Activated T-cell treated with anti-CD3 and anti-CD28 coated beads for 24 hours (primary cell): ENCODE data around the gene BPIFB6.

Experiments used
- DNase-seq: peaks from one replicate; pipeline ENCODE4 v3.0.0-alpha.2; 2020; ENCODE audit warnings: low read depth

Gene BPIFB6, protein sequence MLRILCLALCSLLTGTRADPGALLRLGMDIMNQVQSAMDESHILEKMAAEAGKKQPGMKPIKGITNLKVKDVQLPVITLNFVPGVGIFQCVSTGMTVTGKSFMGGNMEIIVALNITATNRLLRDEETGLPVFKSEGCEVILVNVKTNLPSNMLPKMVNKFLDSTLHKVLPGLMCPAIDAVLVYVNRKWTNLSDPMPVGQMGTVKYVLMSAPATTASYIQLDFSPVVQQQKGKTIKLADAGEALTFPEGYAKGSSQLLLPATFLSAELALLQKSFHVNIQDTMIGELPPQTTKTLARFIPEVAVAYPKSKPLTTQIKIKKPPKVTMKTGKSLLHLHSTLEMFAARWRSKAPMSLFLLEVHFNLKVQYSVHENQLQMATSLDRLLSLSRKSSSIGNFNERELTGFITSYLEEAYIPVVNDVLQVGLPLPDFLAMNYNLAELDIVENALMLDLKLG

DNA sequence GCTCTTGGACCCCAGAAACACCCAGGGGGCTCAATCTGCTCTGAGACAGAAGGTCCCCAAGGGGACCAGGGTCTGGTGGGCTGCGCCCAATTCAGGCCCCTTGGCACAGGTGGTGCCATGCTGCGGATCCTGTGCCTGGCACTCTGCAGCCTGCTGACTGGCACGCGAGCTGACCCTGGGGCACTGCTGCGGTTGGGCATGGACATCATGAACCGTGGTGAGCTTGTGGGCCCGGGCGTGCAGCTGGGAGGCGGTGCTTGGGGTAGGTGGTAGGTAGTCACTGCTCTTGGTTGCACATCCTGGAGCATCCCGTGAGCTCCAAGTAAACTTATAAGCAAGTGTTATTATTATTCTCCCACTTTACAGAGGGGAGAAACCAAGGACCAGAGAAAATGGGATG, at the start of gene BPIFB6:
Gene BPIFB6 (plus strand): TSS at position 118 of the 400 bp plus-strand sequence. CDS start 0 bp downstream, at position 118.
- no peak for DNase-seq

DNA sequence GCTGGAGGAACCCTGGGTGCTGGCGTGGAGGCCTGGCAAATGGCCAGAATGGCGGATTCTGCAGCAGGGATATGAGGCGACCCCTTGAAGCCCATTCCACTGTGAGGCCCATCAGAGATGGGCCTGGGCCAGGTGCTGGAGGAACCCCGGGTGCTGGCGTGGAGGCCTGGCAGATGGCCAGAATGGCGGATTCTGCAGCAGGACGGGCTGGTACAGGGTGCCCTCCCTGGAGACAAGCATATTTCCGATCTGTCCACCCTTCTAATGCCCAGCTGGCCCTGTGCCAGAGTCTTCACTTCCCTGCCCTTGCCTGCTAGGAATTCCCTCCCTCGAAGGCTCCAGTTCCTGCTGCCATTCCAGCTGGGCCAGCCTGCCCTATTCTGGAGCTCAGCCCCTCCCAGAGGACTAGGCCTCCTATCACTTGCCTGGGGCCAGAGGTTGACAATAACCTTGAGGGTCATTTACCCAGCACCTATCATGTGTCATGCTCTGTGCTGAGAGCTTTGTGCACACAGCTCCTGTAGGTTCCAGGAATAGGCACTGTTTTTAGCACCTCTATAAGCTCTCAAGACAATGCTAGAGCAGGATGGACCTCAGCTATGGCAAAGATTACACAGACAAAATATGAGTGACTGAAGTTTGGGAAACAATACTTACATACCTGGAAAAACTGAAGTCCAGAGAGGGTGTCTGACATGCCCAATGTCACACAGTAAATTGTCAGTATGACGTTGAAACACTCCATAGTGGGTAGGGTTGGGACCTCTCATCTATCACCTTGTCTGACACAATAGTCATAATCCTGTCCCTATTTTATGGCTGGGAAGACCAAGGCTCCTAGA, 48.6 kb upstream of the BPIFB6 start:
- no peak for DNase-seq

DNA sequence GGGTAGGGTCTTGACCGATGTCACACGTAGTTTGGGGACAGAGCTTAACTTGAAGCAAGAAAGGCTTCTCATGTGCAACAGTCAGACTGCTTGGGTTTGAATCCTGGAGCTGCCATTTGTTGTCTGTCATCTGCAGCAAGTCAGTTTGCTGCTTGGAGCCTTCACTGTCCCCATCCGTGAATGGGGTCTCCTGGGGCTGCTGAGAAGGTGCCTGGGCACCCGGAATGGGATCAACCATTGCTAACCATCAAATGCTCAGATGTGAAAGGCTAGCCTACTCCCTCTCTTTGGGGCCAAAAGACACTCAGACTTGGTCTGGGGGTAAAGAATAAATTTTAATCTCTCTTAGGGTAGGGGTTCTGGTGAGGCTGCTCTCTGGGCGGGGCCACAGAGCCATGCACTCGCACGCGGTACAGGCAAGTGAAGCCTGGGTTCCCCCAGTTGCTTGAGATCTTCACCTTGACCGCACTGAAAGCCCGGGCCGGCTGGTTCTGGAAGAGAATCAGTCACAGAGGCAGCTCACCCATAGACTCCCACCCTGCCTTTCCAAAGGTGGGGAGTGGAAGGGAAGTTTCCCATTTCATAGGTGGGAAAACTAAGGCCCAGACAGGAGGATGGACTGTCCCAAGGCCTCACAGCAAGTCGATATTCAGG, 47.9 kb upstream of the BPIFB6 start:
- no peak for DNase-seq

DNA sequence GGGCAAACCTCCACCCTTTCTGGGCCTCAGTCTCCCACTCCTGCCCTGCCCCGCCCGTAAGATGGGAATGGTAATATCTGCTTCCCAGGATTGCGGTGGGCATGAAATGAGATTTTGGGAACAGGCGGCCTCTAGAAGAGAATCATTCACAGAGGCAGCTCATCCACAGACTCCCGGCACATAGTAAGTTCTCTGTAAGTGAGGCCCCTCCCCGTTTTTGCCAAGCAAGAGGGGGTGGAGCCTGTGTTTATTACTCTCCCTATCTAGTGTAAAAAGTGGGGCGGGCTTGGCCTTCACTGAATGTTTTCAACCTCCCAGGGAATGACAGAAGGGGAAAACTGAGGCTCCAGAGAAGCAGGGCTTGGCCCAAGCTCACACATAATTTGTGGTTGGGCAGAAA, 47.3 kb upstream of the BPIFB6 start:
- DNase-seq: no peak

DNA sequence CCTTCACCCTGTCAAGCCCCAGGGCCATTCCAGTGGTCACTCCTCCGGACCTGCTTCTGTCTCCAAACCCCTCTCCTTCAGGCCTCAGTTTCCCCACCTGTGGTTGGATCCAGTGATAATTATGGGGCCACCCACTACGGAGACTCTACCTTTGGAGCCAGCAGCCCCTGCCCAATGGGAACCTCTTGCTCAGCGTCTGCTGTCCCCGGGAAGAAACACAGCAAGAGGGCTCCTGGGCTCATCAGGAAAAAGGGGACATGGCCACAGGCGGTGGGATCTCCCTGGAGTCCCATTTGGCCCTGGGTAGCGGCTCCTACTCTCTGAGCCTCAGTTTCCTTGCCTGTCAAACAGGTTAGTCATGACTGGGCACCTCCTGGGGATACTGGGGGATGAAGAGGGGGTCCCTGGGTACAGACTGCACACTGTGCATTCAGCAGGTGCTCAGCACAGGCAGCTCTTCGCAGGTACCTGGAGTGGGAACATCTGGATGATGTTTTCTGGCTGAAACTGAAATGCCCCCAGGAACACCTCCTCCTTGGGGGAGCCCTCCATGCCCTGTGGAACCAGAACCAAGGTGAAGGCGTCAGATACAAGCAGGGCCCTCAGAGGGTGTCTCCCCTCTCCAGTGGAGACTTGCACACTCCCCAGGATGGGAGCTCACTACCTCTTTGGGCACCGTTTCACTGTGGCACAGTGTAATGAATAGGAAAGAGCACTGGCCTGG, 46.7 kb upstream of the BPIFB6 start:
- no peak for DNase-seq

DNA sequence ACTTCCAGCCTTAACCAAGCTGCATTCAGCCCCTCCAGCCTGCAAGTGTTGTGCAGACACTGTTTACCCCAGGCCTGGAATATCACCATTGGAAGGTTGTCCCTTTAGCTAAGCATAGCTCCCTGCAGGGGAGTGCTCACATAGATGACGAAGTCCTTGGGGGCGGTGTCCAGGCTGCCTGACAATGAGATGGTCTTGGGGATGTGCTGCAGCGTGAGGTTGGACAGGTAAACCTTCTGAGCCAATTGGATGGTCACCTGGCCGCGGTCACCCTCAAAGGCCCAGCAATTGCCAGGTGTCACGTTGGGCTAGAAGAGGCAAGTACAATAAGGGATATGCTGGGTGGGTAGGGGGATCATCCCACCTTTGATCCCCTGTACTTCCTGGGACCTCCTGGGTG, 45.9 kb upstream of the BPIFB6 start:
- no peak for DNase-seq

DNA sequence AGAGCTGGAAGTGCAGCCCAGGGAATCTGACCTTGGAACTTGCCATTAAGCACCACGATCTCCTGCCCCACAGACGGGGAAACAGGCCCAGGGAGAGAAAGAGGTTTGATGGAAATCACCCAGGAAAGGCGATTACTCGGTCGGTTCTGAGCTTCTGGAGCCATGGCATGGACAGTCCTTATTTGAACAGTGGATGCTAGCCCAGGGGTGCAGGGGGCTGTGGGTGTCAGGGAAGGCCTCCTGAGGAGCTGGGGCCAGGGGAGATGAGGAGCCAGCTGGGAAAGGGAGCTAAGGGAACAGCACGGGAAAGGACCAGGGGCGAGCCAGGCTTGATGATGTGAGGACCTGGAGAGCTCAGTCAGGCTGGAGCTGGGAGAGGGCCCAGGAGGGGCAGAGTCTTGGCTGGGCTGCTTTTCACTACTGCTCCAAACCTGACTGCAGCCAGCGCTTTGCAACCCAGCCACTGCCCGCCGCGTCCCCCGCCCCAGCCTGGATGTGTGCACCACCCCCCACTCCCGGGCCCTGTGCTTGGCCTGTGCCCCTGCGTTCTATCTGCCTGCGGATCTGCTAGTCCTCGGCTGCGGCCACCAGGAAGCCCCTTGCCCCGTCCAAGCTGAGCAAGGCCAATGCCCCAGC, 45.0 kb upstream of the BPIFB6 start:
- DNase-seq: no peak

DNA sequence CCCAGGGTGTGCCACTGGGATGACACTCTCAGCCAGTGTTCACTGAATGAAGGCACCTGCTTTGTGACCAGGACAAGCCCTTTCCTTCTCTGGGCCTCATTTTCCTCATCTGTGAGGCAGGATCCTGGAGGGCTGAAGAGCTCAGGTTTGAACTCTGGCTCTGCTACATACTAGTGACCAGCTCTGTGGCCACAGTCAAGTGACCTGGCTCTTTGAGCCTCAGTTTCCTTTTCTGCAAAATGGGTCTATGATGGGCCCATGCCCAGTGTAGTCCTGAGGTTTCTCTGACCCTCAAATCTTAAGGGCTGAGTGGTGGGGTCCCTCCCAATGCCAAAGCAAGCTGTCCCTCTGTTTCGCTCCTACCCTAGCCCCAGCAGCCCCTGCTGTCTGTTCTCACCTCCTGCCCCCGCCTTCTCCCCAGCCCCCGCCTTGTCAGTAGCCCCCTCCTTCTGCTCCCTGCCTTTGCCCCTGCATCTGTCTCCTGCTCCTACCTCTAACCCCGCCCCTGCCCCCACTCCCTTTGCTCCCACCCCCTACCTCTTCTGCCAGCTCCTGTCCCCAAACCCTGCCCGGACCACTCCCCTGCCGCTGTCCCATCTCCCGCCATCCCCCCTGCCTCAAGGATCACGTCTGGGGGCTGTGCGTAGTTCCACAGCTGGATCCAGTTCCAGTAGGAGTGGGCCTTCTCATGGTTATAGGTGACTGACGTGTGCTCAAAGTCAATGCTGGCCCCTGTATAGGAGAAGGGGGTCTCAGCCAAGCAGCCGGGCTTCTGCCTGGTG, 44.2 kb upstream of the BPIFB6 start:
- DNase-seq: no peak

DNA sequence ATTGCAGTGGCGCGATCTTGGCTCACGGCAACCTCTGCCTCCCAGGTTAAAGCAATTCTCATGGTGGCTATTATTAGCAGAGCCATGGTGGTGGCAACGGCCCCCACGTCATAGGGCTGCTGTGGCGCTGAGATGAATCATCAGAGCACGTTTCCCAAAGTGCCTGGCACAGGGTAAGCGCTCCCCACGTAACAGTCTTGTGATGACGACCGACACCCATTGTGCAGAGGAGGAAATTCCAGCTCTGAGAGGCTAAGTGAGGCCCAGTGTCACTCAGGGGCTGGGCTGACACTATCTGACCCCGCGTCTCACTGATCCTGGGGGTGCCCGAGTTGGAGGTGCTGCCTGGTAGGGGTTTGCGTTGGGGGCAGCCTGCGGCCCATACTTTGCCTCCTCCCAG, 43.4 kb upstream of the BPIFB6 start:
- no peak for DNase-seq

DNA sequence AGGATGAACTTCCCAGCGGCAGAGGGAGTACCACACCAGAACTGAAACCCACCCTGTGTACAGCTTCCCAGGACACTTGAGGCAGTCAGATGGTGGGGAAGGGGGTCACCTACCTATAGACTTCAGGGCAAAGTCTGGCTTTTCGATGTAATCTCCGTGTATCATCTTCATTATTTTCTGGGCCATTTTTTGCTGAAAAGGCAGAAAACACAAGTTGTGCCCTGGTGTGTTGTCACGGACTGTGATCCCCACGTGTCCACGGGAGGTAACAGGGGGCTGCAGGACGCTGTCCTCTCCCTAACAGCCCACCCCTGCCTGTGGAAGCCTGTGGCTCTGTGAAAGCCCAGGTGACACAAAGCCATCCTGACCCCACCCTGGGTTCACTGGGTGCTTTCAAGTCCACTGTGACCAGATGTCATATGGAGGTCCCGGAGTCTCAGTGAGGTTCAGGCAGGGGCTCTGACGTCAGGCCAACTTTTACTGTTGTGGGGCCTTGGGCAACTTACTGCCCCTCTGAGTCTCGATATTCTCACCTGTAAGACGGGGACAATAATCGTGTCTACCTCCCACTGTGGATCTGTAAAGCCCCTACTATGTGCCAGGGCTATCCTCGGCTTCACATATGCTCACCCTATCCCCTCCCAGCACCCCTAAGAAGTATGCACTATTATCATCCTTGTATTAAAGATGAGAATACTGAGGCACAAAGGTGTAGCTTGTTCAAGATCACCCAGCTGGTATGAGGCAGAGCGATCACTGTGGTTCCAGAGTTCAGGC, 41.8 kb upstream of the BPIFB6 start:
- no peak for DNase-seq

DNA sequence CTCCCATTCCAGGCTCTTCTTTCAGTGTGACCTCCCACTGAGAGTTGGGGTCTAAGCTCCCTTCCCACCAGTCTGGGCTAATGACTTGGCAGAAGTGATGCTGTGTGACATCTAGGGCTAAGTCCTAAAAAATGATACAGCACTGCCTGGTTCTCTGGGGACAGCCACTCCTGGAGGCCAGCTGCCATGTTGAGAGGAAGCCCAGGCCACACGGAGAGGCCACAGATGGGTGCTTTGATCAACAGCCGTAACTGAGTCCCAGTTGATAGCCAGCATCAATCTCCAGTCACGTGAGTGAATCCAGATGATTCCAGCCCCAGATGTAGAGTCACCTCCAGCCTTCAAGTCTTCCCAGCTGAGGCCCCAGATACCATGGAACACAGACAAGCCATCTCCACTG, 41.0 kb upstream of the BPIFB6 start:
- DNase-seq: no peak

DNA sequence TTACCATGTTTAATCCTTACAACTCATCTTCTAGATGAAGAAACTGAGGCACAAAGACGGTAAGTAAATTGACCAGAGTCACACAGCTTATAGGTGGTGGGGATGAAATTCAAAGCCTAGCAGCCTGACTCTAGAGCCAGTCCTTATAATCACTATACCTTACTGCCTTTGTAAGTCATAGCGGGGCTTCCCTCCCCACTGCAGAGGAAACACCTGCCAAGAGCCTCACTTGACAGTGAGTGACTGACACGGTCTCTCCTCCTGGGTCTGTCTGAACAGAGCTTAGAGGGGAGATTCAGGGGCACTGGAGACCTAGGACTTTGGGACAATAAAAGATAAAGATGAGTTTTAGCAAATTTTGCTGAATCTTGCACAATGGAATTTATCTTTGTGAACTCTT, 40.1 kb upstream of the BPIFB6 start:
- no peak for DNase-seq

DNA sequence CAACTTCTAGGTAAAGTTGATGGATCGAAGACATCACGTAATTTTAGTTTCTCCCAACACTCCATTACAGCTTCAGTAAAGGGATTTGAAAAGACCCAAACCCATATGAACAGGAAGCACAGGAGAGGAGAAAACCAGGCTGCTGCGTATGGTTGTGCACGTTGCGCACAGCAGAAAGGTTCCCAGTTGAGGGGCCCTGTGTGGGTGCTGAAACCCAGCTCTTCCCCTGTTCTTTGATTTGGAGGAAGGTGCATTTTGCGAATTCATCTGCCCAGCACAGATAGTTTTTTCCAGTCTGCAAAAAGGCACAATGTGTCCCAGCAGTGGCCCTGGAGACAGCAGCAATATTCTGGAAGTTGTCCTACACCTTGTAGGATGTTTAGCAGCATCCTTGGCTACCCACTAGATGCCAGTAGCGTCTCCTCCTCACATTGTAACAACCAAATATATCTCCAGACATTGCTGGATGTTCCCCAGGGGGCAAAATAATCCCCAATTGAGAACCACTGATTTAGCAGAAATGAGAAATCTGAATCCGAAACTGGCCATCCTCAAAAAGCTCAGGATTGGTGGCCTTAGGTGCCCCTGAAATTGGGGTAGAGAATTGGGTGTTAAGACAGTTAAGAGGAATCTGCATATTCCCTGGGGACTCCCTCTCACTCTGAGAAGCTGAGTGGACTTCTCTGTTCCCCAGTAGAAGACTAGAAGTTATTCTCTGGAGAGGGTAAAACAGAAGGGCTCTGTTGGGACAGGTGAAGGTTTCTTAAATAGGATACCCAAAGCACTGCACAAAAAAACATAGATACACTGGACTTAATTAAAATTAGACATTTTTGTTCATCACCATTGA, 39.4 kb upstream of the BPIFB6 start:
- DNase-seq: no peak

DNA sequence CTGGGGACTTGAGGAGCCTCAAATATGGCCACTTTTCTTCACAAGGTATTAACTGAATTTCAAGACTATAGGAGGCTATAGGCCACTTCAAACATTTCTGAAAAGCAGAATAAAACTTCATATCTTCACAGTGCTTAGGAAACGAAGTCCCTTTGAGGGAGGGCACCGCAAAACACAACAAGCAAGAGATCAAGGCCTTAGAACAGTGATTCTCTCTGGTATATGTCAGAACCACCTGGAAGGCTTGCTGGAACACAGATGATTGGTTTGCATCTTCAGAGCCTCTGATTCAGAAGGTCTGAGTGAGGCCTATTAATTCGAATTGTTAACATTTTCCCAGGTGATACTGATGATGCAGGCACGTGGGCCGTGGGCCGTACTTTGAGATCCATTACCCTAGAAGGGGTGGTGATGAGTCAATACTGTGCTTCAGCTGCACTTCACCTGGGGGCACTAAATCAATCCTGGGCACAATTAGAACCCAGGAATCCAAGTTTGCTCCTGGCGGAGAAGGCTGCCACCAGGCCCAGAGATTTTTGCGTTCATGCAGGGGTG, 37.9 kb upstream of the BPIFB6 start:
- no peak for DNase-seq

DNA sequence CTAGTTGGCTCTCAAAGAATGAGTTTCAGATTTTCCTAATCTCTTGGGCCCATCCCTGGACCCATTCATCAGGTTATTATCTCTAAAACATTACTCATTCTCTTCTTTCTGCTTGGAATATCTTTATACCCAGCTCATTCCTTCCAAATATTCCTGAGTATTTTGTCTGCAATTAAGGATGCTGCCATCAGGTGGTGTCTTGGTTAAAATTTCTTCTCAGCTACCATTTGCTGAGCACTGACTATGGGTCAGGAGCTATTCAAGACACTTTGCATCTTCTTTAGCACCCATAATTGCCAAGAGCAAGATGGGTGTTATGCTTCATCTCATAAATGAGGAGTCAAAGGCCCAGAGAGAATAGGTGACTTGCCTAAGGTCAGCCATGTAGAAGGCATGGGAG, 35.6 kb upstream of the BPIFB6 start:
- DNase-seq: no peak

DNA sequence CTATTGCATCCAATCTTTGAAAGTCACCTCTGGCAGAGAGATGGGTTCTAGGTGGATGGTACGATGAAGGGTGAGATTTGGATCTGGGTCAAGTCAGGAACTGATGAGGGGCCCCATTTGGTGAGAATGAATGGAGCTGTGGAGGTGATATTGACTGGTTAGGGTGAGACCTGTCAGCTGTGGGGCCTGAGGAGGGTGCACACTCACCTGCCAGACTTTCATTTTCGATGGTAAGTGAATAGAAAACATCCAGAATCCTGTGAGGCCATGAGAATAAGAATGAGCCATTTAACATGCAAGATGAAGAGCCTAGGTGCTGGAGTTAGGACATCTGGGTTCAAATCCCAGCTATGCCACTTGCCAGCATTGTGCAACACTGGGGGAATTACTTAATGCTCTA, 34.0 kb upstream of the BPIFB6 start:
- no peak for DNase-seq

DNA sequence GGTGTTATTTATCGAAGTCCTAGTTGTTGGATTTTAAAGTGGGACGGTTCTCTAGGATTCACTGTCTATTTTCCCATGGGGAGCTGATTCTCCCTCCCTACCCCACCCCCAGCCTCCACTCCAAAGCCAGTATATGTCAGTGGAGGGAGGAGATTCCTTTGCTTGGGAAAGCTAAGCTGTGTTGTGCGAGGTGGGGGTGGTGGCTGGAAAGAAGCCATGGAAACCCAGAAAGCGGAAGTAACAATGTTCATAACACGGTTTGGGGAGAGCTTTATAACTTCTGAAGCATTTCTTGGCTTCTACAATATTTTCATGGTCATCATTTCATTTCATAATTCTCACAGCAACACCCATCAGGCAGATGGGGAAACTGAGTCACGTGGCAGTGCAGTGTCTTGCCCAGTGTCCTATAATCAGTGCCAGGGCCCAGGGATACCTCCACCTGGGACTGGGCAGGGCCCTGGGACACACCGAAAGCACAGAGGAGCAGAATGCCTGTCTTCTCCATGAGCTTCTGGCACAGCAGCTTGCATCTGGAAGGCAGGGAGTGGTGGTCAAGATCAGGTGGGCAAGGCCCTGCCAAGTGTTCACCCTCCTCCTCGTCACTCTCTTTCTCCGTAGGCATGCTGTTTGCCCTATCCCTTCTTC, 31.7 kb upstream of the BPIFB6 start:
- DNase-seq: no peak

DNA sequence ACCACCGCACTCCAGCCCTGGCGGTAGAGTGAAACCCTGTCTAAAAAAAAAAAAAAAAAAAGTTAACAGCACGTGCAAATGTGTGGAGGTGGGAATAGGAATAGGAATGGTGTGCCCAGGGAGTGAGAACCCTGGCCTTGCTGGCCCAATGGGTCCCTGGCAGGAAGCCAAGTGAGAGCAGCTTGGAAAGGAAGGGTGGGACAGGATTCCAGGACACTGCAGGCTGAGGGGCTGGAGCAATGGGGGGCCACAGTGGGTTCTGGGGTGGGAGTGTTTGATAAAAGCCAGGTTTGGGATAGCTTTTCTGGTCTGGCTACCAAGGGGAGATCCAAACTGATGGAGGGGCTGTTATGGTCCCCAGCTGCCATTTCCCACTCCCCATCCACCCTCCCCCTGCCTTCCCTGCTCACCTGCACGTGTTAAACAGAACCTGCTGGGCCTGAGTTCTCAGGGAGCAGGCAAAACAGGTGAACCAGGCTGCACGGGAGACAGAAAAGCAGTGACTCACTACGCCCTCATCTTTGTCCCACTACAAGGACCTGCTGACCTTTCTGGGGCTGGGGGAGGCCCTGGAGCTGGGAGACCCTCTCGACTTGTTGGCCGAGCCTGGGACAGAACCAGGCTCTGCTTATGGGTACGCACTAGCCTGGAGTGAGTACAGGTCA, 30.5 kb upstream of the BPIFB6 start:
- DNase-seq: no peak
